Activated naive CD4-positive, alpha-beta T cell treated with Interleukin-2 at 50 U/mL for 16 hours (primary cell): ENCODE results near the gene CTCF.

ENCODE experiments used
- DNase-seq: peaks from one replicate; pipeline ENCODE4 v3.0.0-alpha.2; 2020

The CTCF gene

GRCh38 chr16:67654403-67654911, 92.1 kb downstream of the CTCF start:
- no peak for DNase-seq

DNA sequence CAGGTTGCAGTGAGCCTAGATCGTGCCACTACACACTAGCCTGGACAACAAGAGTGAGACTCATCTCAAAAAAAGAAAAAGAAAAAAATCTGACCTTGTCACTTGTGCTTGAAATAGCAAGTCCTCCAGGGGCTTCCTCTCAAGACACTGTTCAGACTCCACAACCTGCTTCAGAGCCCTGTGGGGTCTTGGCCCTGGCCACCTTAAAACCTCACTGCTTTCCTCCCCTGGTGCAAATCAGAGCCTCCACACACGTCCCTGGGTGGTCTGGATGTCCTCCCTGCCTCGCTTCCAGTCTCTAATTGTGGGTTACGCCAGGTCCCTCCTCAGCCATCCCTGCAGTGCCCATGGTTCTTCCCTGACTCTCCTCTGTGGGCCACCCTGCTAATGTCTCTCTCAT, 93.0 kb downstream of the CTCF start:
- no peak for DNase-seq

DNA sequence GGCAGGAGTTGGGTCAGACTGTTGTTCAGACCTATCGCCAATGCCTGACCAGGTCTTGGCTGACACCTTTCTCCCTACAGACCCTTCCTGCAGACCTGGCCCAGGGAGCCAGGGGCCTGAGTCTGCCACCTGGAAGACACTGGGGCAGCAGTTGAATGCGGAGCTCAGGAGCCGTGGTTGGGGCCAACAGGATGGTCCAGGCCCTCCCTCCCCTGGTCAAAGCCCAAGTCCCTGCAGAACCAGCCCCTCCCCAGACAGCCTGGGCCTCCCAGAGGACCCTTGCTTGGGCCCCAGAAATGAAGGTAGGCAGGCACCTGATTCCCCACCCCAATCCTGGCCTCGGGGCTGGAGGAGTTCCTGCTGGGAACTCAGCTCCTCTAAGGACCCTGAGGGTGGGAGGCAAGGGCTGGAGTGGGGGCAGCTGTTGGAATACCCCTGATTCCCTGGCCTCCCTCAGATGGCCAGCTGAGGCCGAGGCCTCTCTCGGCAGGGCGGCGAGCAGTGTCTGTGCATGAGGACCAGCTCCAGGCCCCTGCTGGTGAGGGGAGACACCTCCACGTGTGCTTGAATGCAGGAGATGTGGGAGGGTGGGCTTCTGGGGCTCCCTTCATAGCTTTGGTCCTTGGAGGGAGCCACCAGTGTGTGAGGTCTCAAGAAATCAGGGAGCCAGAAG, 94.2 kb downstream of the CTCF start:
- no peak for DNase-seq

DNA sequence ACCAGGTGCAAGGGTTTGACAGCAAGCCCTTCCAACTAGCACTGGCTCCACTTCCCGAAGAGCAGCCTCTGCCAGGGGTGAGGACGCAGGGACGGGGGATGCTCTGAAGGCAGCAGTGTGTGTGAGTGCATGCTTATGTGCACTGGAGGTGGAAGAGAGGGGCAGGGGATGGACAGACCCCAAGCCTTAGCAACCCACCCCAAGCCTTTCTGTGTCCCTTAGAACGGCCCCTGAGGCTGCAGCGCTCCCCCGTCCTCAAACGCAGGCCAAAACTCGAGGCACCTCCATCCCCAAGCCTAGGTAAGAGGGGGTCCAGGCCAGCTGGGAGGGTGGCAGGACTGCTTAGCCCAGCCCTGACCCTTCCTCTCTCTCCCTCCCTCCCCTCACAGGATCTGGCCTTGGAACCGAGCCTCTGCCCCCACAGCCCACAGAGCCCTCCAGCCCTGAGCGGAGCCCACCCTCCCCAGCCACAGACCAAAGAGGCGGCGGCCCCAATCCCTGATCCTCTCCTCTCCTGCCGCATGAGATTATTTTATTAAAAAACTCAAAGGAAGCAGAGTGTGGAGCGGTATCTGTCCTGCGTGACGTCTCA, 94.8 kb downstream of the CTCF start:
- no peak for DNase-seq

GRCh38 chr16:67657751-67658518, 95.6 kb downstream of the CTCF start:
- DNase-seq, result no peak

DNA sequence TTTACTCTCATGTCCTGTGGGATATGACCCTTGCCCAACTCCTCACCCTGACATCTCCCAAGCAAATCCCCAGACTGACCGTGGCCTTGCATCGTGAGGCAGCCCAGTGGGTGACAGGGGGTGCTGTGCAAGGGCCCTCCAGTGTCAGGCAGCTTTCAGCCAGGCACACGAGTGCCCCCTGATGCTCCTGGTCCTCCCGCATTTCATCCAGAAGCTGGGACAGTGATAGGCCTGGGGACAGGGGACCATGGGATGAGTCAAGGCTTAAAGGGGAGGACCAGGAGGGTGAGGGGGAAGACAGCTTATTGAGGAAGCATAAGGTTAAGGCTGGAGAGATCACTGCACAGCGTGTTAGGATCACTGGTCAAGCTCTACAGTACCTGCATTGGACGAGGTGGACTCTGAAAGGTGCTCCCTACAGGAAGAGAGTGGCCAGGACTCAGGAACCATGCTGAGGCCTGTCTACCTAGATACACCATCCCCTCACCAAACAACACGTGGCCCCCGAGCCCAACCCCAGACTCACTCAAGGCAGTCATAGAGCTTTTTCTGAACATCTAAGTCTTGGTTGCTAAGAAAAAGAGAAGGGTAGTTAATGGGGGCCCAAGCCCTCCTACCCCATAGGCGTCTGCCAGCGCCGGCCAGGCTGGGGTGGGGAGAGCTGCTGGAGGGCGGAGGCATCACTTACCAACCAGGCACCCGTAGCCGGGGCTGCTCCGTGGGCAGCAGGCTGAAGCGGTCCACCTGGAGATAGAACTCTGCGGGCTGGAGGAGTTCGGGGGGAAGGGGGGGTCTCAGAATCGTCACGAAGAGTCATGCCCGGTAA, 96.7 kb downstream of the CTCF start:
- DNase-seq, result no peak

GRCh38 chr16:67659675-67660563, 97.6 kb downstream of the CTCF start, which contains the start of gene ACD:
Gene ACD (minus strand): TSS chr16:67660260. CDS start chr16:67660220, 40 bp downstream.
- peak; percentile 93 for DNase-seq

GRCh38 chr16:67660564-67661028, 98.3 kb downstream of the CTCF start, which contains the start of gene PARD6A:
Gene PARD6A (plus strand): TSS chr16:67660960. CDS start chr16:67661039, 79 bp downstream.
- DNase-seq, result peak; percentile 95

GRCh38 chr16:67661101-67661761, 98.9 kb downstream of the CTCF start:
- DNase-seq, result no peak

DNA sequence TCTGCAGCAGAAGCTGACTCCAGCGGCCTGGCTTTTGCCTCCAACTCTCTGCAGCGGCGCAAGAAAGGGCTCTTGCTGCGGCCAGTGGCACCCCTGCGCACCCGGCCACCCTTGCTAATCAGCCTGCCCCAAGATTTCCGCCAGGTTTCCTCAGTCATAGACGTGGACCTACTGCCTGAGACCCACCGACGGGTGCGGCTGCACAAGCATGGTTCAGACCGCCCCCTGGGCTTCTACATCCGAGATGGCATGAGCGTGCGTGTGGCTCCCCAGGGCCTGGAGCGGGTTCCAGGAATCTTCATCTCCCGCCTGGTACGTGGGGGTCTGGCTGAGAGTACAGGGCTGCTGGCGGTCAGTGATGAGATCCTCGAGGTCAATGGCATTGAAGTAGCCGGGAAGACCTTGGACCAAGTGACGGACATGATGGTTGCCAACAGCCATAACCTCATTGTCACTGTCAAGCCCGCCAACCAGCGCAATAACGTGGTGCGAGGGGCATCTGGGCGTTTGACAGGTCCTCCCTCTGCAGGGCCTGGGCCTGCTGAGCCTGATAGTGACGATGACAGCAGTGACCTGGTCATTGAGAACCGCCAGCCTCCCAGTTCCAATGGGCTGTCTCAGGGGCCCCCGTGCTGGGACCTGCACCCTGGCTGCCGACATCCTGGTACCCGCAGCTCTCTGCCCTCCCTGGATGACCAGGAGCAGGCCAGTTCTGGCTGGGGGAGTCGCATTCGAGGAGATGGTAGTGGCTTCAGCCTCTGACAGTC, 99.7 kb downstream of the CTCF start:
- DNase-seq, result no peak

DNA sequence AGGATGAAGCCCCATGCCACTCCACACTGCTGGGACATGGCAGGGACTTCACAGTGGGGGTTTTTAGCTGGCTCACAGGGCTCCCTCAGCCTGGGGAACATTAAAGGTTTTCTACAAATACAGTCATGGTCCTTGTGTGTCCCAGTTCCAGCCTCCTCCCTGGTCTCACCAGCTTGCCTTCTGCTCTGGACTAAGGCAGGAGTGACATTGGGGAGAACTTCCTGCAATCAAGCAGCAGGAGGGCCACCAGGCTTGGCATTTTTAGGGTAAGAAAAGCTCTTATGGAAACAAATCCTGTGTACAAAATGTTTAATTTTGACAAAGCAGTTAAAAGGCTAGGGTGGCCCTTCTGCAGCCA, 100.3 kb downstream of the CTCF start:
- no peak for DNase-seq

DNA sequence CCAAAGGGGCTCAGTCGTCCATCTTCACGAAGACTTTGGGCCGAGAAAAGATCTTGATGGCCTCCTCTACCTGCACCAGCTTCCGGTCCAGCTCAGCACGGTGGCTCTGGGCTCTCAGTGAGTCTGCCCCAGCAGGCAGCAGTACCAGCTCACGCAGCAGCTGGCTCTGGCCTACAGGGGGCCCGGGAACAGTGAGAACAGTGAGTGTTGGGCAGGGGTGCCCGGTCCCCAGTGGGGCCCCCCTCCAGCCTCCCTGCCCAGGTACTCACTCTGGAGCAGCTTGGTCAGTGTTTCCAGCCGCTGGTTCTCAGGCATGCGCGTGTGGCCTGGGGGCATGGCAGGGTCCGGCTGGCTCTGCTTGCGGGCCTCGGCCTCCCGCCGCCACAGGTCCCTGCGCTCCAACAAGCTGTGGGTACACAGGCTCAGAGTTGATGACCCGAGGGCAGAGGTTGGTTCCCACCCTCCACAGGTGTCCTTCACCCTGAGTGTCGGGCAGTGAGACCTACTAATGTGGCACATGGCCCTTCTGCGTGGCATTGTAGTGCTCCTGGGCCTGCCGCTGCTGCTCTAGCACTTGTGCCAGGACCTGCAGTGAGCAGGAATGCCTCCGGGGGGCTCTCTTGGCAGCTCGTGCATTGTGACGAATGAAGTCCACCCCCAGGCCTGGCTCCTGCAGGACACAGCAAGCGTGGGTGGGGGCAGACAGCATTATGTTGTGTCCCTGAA, 101.0 kb downstream of the CTCF start:
- peak; percentile 28 for DNase-seq

- no peak for DNase-seq
These were observed 101.5 kb downstream of the CTCF start for GRCh38 chr16:67663877-67664222.

DNA sequence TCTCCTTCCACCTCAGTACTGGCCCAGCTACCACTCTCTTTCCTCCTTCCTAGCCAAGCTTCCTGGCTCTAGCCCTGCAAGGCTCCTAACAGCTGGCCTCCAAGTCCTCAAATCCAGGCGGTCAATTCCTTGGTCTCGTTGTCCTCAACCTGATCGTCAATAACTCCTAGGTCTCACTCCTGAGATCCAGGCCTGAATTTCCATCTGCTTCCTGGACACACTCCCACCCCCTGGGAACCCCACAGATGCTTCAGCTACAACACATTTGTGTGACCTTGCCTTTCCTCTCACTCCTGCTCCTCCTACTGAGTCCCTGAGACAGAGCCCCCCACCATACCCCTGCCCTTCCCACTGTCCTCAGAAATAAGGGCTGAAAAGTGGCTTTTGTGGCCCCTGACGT, 101.9 kb downstream of the CTCF start:
- DNase-seq, result no peak

GRCh38 chr16:67664871-67665270, 102.5 kb downstream of the CTCF start:
- DNase-seq, result no peak

- no peak for DNase-seq
These were observed 103.3 kb downstream of the CTCF start for GRCh38 chr16:67665598-67665997.

DNA sequence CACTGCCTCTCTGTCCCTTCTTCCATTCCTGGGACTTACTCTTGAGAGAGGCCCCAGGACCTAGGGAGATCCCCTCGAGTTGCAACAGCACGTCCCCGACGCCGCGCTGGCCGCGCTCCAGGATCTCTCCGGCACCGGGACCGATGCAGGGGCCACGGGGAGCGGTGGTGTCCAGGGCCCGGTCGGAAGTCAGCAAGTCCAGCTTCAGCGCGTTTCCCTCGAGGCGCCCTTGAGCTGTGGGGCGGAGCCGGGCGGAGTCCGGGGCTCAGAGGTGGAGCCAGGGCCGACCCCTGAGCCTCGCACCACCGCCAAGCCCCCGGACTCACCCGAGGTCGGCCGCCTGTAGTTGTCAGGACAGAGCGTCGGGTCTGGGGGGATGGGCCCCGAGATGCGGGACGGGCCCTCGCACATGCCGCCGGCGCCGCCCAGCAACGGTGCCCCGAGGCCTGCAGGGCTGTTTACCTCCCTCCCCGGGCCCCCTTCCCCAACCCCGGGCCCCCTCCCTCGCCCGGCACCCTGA, 103.8 kb downstream of the CTCF start:
- no peak for DNase-seq

DNA sequence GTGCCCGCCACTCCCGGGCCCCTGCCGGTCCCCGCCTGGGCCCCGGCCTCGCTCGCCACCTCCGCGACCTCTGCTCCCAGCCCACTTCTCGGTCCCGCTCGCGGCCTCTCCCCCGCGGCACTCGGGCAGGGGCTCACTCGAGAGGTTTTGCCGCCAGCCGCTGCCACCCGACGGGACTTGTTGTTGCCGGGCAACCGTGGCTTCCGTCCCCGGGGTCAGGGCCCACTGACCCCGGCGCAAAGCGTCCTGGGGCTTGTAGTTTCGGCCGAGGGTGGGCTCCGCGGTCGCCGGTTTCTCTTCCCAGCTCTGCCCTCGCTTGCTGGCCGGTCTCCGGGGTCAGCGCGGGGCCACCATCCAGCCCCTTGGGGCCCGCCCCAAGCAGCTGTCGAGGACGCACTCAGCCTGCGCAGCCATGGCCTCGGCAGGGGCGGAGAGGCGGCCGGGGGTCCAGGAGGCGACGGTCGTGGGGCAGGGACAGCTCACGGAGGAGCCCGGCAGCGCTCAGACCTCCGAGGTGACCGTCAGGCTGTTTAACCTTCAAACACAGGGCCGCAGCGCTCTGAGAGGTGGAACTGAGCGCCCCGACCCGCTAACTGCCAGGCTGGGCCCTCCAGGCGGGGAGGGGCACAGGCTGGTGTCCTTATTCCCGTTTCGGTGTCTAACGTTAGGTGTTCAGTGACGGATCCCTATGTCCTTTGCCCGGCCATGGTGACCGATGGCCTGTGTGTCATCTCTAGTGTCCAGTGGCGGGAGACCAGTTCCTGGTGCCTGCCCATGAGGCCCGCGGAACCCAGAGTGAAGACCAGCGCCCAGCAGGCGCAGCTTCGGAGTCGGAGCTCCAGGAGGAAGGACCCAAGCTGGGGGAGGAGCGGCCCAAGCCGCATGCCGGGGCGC, 104.5 kb downstream of the CTCF start, which contains the start of the genes C16orf86 and ENKD1:
Gene C16orf86, plus strand, starts transcription at position 256 of the 894 bp plus-strand sequence. Its CDS starts 157 bp downstream, at position 413.
Gene ENKD1, minus strand, starts transcription at position 192 of the 894 bp plus-strand sequence. CDS start 308 bp downstream, outside the sequence.
- DNase-seq, result peak; percentile 81
